ENCODE data around the gene AQP9.
A peak's percentile ranks its signal among the peaks of the same experiment; 100 is the strongest.
"Not testable (repeated sequence)": the region's sequence is repeated elsewhere in the genome, so short reads cannot be mapped to it uniquely, and the experiment has no call there.

The AQP9 gene

DNA sequence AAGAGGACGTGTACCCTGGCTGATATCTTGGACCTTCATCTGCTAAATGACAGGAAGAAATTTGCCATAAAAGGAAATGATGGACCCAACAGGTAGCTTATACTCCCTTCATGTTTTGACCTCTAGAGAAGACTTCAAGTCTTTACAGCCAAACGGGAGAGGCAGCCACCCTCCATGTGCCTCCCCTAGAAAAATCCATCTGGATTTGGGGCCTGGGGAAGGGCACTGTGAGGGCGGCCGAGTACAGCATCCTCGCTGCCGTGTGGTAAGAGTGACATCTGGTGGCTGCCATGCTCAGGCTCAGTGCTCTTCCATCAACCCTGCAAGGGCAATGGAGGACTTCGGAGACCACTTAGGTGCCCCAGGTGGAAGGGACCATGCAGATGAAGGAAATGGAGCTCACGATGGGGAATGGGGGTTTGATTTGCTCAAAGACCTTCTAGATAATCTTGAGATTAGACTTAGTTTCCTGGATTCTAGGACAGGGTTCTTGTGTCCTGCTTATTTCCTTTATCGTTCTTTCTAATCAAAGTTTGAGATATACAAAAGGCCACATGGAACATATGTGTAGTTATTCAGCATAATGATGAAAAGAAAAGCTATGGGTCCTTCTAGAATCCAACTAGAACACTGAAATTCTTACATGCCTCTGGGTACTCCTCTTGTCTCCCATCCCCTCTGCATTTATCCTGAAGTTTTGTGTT is 44.4 kb downstream of the AQP9 start:
- DNase-seq = no peak

DNA sequence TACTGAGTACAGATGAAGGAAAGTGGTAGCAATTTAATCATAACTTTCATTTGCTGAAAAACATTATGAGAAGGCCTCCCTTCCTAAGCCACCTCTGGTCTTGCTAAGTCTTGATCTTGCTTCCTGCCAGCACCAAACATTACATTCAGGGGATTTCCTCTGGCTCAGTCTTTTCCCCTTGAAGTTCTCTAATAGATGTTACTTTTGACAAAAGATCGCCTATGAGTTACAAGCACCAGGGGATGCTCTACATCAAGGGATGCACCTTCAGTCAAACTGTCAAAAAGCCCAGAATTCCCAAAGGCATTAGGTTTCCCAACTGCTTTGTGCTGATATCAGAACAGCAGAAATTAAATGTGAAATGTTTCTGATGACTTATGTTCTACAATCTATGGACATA is 47.3 kb downstream of the AQP9 start:
- no peak for DNase-seq

DNA sequence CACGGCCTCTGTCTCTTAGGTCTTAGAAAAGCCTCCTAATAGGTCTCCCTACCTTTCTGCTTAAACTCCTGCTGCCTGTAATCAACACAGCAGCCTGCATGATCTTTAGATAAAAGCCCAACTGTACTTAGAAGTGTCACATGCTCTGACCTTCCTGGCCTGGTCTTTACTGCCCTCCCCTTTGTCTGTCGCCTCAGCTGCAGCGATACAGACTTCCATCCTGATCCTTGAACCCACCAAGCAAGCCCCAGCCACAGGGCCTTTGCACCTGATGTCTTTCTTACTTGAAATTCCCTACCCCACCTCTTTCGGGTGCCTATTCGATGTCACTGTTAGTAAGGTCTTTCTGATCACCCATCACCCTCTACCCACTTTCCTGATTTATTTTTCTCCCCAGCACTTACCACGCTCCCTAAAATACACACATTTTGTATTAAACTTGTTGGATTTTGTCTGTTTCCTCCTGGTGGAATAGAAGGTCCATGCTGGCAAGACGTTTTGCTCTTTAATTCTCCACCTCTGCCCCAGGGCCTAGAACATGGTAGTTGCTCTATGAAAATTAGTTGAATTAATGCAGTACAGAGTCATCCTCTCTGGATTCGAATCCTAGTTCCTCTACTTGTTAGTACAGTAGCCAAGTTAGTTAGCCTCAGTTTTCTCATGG is 51.1 kb downstream of the AQP9 start:
- no peak for DNase-seq

DNA sequence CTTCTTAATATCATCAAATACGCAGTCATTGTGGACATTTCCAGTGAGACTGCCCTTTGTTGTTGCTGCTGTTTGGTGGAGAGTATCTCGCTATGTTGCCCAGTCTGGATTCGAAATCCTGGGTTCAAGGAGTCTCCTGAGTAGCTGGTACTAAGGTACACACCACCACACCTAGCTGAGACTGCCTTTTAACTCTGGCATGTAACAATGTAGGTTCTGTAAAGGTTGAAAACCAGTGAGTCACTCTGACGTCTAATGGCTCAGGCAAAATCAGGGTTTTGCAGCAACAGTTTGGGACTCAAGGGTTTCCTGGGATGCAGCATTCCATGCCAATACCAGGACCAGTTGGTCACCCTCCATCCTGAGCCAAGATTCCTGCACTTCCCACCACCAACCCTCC is 52.2 kb downstream of the AQP9 start:
- no peak for DNase-seq

DNA sequence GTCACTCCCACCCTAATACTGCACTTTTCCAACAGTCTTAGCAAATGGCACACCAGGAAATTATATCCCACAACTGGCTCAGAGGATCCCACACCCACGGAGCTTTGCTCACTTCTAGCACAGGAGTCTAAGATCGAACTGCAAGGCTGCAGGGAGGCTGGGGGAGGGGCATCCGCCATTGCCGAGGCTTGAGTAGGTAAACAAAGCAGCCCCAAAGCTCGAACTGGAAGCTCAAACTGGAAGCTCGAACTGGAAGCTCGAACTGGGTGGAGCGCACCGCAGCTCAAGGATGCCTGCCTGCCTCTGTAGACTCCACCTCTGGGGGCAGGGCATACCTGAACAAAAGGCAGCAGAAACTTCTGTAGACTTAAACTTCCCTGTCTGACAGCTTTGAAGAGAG is 55.5 kb downstream of the AQP9 start:
- DNase-seq = not testable (repeated sequence)

DNA sequence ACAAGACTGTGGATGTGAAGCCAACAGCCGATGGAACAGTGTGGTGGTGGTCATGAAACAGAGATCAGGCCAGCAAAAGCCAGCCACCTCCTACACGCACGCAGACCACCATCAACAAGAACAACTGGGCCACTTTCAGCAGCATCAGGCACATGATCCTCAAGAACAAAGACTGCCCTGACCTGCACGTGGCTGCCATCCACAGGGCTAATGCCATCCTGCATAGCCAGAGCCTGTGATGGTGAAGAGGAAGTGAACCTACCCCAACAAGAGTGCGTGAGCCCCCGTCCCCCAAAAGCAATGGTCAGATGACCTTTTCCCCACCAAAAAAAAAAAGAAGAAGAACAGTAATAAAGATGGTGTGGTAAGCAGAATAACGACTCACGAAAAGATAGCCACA is 62.6 kb downstream of the AQP9 start:
- no peak for DNase-seq

DNA sequence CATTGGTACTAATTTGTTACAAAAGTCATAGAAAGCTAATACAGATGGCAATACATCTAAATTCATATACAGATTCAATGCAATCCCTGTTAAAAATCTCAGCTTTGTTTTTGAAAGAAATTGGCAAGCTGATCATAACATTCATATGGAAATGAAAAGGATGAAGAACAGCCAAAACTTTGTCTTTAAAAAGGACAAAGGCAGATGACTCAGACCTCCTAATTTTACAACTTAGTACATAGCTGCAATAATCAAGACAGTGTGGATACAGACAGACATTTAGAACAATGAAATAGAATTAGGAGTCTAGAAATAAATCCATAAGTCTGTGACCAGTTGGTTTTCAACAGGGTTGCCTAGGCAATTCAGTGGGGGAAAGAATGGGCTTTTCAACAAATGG is 63.3 kb downstream of the AQP9 start:
- no peak for DNase-seq

DNA sequence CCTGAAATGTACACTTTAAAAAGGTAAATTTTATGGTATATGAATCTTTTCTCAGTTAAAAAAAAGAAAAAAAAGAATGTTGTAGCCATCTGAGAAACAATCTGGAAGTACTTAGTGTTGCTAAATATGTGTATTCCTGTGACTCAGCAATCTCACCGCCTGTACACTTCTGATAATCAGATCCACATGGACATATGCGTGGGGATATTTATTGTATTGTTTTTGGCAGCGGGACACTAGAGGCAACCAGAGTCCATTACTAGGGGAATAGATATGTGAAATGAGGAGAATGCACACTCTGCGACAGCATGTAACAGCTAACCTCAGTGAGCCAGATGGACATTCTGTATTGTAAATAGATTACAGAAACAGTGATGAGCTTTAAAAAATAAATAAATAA is 65.4 kb downstream of the AQP9 start:
- DNase-seq = peak; percentile 91

DNA sequence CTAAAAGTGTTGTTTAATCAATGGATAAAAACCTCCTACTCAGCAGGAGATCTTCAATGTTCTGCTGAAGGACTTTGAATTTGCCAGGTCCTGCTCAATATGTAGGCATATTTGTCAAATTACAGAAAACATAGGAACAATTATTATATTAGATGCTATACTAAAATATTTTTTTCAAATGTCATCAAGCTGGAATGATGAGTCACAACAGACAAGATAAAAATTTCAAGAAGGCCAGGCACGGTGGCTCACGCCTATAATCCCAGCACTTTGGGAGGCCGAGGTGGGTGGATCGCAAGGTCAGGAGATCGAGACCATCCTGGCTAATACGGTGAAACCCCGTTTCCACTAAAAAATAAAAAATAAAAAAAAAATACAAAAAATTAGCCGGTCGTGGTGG is 68.0 kb downstream of the AQP9 start:
- DNase-seq = no peak

DNA sequence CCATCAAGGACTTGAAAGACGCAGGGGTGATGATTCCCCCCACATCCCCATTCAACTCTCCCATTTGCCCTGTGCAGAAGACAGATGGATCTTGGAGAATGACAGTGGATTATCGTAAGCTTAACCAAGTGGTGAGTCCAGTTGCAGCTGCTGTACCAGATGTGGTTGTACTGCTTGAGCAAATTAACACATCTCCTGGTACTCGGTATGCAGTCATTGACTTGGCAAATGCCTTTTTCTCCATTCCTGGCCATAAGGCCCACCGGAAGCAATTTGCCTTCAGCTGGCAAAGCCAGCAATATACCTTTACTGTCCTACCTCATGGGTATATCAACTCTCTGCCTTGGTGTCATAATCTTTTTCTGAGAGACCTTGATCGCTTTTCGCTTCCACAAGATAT is 70.0 kb downstream of the AQP9 start:
- not testable (repeated sequence) for DNase-seq

DNA sequence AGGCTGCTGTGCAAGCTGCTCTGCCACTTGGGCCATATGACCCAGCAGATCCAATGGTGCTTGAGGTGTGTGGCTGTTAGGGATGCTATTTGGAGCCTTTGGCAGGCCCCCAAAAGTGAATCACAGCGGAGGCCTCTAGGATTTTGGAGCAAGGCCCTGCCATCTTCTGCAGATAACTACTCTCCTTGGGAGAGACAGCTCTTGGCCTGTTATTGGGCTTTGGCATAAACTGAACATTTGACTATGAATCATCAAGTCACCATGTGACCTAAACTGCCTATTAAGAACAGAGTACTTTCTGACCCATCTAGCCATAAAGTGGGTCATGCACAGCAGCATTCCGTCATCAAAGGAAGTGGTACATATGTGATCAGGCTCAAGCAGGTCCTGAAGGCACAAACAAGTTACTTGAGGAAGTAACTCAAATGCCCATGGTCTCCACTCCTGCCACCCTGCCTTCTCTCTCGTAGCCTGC is 70.9 kb downstream of the AQP9 start:
- DNase-seq = not testable (repeated sequence)

DNA sequence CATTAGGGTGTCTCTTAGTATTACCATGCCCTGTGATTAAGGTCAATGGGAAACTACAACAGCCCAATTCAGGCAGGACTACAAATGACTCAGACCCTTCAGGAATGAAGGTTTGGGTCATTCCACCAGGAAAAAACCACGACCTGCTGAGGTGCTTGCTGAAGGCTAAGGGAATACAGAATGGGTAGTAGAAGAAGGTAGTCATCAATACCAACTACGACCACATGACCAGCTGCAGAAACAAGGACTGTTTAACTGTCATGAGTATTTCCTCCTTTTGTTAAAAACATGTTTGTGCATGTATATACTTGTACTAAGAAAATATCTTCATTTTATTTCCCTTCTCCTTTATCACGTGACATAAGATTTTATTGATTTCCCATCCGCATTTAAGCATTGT is 71.8 kb downstream of the AQP9 start:
- DNase-seq = not testable (repeated sequence)

DNA sequence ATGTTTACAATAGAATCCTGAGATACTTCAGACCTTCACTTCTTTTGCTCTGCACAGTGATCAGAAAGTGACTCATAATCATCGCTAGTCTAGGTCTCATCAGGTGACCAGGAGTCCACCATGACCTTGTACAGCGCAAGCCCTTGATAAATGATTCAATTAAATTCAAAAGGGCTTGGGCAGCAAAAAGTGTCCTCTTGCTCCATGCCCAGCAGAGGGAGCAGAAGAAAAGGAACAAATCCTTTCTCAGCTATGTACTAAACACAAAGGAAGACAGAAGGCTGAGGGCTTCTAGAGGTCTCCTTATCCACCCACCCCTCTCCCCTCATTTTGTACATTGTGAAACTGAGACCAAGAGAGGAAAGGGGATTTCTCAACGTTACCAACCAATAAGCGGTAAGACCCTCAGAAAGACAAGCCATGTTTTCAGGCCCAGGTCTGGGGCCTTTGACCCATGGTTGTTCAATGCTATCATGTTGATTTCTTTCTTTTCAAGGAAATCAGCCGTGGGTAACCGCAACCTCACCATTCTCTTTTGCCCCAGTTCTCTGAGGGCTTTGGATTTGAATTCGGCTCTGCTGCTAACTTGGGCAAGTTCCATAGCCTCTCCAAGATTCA is 74.8 kb downstream of the AQP9 start:
- DNase-seq = no peak

DNA sequence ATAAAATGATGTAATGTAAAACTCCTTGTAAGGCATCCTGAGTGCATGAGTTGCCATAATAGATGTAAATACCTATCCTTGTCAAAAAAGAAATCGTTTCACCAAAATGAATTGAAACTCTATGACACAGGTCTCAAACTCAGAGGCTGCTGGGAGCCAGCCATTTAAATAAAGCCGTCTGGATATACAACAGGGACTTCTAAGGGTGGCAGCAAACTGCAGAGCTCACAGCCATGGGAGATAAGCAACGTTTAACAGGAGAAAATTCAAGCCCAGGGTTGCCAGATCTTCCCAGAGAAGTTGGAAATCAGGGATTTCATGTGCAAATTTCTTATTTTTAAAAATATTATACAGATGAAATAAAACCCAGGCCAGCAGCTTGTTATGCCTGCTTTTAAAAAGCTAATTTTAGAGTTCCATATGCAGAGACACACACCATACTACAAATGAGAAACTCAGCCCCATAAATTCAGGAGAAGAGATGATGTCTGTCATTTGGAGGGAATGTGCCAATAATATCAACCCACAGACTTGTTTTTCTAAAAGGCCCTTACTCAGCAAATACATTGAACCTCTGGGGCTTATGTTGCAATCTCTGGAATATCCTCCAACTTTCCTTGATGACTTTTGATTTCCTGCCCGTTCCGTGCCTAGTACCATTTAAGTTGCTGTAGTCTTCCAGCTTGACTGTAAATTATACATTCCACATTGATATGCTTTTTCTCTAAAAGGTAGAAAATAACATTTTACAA is 75.6 kb downstream of the AQP9 start:
- no peak for DNase-seq

DNA sequence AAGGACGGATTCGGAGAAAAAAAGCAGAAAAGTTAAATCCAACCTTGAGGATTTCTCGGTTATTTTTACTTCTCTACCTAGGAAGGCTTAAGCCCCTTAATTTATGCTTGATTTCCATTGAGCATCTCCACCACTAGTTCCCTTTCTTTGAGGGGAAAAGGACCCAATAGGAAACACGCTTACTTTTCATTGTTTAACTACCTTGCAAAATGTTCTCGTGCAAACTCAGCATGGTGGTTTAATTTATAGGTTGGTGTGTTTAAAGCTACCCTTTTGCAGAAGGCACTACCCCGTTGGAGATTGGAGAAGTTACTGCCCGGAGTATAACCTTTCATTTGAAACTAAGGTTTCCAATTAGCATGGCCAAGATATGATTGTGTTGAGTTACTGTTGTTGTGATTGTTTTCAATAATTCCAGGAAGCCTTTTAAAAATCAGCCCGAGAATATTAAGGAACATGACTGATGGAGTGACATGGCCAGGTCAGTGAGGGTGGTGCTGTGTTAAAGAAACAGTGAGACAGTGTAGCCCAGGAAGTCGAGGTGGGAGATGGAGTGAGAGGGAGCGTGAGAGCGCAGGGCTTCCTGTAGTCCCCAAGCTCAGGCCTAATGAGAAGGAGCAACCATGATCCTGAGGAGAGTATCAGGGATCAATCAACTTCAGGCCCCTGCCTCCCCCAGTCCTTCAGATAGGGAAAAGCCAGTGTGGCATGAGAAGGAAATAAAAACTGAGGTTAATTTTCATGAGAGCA is 76.6 kb downstream of the AQP9 start:
- no peak for DNase-seq

DNA sequence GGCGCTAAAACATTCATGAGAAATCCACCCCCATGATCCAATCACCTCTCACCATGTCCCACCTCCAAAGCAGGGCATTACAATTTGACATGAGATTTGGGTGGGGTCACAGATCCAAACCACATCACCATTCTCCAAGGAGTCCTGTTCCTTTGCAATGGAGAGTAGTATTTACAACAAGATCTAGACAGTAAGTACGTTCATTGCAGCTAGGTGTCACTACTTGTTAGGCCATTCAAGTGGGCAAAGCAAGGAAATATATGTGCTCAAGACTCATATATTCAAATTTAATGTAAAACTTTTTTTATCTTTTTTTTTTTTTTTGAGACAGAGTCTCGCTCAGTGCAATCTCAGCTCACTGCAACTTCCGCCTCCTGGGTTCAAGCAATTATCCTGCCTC is 79.3 kb downstream of the AQP9 start:
- no peak for DNase-seq

DNA sequence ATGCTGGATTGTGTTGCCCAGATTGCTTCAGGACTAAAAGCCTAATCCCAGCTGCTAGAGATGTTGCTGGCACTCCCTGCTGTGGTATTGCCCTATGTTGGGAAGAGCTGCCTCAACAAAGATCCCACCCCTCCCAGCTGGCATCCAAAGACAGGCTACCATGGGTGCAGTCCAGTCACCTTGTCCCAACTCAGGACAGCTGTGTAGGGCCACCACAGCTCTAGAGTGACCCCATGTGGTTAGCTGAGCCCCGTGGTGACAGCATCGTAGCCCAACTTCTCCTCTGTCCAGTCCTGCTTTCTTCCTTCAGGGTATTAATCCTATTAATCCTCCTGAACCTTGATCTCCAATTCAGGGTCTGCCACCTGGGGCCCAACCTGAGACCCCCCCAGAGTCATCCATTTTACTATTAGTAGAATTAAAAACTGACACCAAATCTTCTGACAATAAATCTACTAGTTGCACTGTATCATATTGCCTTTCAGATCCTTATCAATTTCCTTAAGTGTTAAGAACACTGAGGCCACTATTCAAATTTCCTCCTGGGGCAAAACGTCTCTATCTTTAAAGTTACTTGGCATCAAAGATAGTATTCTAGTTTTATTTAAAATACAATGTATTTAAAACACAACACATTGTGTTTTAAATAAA is 83.5 kb downstream of the AQP9 start:
- DNase-seq = no peak

DNA sequence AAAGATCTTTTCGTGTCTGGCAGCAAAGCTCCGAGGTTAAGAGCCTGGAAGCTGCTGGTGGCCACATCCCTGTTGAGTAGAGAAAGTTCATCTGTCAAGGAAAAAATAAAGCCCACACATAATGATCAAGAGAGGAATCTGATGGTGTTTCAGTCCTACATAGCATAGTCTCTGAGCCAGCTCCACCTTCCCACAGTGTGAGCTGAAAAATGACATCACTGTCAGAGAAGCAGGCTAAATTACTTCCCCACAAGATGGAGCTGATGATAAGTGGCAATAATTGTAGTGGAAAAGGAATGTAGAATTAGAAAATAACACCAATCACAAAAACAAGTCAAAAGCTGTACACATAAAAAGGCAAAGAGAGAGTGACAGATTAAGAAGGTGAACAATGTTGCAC is 84.5 kb downstream of the AQP9 start:
- no peak for DNase-seq

DNA sequence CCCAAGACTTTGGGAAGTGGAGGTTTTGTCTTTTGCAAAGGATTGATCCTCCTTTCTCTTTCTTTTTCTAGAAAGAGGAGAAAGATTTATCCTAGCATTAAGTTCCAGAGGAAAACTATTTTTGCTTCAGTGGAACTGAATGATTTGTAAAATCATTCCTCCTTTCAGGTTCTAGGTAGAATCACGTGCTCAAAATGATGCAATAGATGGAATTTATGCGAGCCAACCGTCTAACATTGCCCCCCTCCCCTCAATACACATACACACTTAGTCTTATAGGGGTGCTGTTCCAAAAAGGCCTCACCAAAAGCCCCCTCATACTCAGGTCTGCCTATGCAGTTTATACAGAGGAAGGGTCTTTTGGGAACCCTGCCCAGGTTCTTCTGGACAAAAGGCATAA is 85.3 kb downstream of the AQP9 start:
- DNase-seq = no peak

DNA sequence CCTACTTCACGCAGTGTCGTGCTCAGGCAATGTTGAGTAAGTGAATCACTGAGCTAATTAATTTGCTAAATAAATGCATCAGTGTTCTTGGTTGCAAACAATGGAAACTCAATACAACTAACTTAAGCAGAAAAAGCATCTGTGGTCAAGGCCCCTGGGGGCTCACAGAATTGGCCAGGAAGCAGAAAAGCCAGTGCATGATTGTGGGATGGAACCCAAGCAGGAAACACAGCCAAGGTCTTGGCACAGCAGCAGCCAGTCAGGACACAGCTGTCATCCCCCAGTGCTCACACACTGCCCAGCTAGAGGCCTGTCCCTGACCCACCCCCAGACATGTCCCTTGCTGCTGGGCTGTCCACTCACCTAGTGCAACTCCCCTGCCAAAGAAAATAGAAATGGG is 85.9 kb downstream of the AQP9 start:
- no peak for DNase-seq

DNA sequence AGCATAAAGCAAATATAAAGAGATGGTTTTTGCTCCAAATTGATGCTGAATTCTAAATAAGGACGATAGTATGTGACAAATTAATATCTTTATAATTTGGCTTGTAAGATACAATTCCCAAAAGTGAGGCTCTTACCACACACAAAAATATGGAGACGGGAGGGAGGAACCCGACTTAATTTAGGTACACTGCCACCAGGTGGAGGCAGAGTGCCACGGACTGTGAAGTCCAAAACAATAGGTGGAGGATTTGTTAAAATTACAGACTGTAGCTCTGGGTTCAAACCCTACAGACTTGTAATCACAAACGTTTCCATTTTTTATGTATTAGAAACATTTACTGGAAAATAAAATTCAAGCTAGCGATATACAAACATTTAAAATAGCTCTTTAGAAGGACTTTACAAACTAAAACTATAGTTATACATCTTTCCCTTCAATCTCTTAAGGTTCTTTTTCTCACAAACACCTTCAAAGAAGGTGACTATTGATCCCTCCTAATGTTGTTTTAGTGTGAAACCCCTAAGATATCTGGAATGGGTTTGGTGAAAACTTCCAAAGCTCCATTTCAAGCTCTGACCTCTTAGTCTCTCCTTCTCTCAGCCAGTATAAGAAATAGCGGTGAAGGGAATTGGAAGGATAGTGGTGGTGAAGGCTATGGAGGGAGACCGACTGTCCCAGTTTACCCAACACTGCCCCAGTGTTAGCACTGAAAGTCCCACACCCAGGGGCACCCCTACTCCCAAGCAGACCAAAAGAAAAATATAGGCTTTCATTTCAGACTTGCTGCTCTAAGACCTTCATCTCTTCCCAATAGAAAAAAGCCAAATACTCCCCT is 89.7 kb downstream of the AQP9 start:
- DNase-seq = peak; percentile 58

Measured in amniotic stem cell (primary cell).